Stimulated activated naive B cell treated with anti-CD40 and anti-IgM and Interleukin-4, amounts not matched to agents 10 μg/mL and 1 μg/mL and 100 μg/mL, for 72 hours (primary cell): ENCODE results near the gene IRF4.

ENCODE experiments used
- ATAC-seq, 2 donors: fragments of 150-1000 bp; cut with Tn5 transposase; replicated peaks; 2 replicates each; pipeline ENCODE4 v1.10.0; 2021; ENCODE audit warnings: moderate library complexity in 1 of 2
- DNase-seq: peaks from one replicate; pipeline ENCODE4 v3.0.0; 2021
- H3K27ac Mint-ChIP-seq: one replicate; pipeline ENCODE4 v1.8.0; 2022; ENCODE audit warnings: mild to moderate bottlenecking, mixed read lengths
- H3K27me3 Mint-ChIP-seq, 2 donors: one replicate each; pipeline ENCODE4 v1.8.0; 2022; ENCODE audit warnings: mixed read lengths in 2 of 2
- H3K36me3 Mint-ChIP-seq, 2 donors: one replicate each; pipeline ENCODE4 v1.8.0; 2022; ENCODE audit warnings: mixed read lengths in 2 of 2, mild to moderate bottlenecking in 1 of 2
- H3K4me1 Mint-ChIP-seq, 2 donors: one replicate each; pipeline ENCODE4 v1.8.0; 2022; ENCODE audit warnings: mixed read lengths in 2 of 2, mild to moderate bottlenecking in 1 of 2
- H3K4me3 Mint-ChIP-seq, 2 donors: one replicate each; pipeline ENCODE4 v1.8.0; 2022; ENCODE audit warnings: mild to moderate bottlenecking in 2 of 2, mixed read lengths in 2 of 2, moderate library complexity in 1 of 2
- H3K9me3 Mint-ChIP-seq, 2 donors: one replicate each; pipeline ENCODE4 v1.8.0; 2022; ENCODE audit warnings: mixed read lengths in 2 of 2, mild to moderate bottlenecking in 1 of 2

Gene IRF4

DNA sequence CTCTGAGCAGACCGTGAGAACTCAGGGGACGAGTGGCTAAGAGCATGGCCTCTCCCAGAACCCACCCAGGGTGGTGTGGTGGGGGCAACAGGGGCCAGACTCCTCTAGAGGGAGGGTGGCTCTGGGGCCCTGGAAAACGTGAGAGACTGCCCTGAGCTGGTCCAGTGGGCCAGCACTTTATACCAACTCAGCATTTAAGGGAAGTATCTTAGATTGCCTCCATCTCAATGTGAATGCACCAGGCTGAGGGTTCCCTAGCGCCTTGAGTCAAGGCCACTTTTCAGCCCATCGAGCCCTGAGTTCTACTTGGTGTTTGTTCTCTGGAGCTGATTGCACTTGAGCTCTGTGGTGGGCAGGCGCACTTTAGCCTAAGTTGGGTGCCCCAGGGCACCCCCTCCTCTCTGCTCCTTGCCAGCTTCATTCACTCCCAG is 42.0 kb upstream of the IRF4 start:
- Mint-ChIP-seq H3K9me3 (peaks cover 0 to 4% of the 10 kb centered on the region in 2 donors), H3K27me3 (no peaks in the 10 kb centered on the region), H3K4me1 (peaks cover 39 to 75% of the 10 kb centered on the region in 2 donors), H3K36me3 (peaks cover 43 to 65% of the 10 kb centered on the region in 2 donors), H3K27ac (peak overlapping the region; percentile 48), H3K4me3 (no peak overlapping the region)
- ATAC-seq (no peak), DNase-seq (no peak)

DNA sequence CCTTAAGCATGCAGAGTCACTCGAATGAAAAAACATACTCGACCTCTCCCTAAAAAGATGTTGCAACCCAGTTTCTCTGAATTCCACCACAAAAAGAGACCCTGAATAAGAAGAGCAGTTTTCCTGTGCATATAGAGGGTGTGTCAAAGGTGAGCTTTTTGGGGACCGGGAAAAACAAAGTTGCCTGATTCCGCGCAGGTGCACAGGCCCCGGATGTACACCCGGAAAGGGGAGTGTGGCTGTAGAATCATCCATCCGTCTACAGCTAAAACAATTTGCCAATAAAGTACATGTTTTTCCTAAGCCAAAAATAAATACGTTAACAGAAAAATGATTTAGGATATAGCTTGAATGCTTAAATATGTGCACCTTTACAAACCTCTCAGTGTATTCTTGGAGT is 41.2 kb upstream of the IRF4 start:
- Mint-ChIP-seq H3K4me1 (peaks cover 46 to 81% of the 10 kb centered on the region in 2 donors), H3K36me3 (peaks cover 43 to 64% of the 10 kb centered on the region in 2 donors)

DNA sequence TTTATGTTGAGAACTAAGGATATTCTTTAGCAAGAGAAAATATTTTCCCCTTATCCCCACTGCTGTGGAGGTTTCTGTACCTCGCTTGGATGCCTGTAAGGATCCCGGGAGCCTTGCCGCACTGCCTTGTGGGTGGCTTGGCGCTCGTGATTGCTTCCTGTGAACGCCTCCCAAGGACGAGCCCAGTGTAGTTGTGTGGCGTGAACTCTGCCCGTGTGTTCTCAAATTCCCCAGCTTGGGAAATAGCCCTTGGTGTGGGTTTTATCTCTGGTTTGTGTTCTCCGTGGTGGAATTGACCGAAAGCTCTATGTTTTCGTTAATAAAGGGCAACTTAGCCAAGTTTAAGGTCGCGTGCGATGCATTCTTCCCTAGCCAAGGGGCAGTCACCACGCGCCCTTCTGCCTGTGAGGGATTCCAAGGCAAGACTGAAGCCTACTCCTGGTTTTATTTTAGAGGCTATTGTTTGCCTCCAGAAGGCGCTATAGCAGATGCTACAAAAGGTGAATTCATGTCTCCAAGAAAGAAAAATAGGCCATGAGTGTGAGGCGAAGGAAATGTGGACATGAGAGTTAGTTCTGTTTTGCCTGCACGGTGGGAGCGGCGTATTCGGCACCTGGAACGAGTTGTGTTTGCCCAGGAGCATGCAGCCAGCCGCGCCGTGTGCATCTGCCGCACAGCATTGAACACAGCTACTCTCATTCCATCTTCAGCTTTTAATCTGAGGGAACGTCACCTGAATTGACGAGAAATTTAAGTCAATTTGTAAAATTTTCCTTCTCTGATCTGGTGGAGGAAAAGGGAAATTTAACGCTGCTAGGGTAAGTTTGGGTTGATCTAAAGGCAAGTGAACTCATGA is 40.3 kb upstream of the IRF4 start:
- Mint-ChIP-seq H3K9me3 (peaks cover 0 to 4% of the 10 kb centered on the region in 2 donors), H3K27me3 (no peaks in the 10 kb centered on the region), H3K4me3 (no peak overlapping the region), H3K4me1 (peaks cover 48 to 85% of the 10 kb centered on the region in 2 donors), H3K27ac (peak overlapping the region; percentile 27), H3K36me3 (peaks cover 38 to 59% of the 10 kb centered on the region in 2 donors)
- no peak for DNase-seq
- ATAC-seq: no peak

More for the DNA sequence above, 41.2 kb upstream of the IRF4 start:
- DNase-seq: no peak
- no peaks in the 10 kb centered on the region for H3K27me3 Mint-ChIP-seq
- H3K4me3 Mint-ChIP-seq: no peak overlapping the region
- ATAC-seq: no peak
- peaks cover 0 to 4% of the 10 kb centered on the region in 2 donors for H3K9me3 Mint-ChIP-seq
- H3K27ac Mint-ChIP-seq: no peak overlapping the region

DNA sequence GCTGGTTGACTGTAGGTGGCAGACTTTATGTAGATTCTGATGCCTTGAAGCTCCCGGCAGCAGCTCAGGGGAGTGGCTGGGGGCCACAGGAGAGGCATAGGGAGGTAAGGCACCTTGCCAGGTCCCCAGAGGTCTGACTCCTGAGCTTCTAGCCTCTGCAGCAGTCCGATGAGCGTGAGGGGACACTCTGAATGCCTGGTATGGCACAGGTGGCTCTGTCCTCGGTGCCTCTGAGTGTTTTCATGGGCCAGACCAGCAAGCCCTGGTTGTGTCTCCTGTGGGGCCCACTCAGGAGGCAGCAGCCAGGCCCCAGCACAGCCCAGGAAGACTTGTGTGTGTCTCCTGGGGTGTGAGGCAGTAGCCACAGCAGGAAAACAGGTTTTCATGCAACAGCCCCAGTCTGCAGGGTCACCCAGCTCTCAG is 39.7 kb upstream of the IRF4 start:
- peaks cover 34 to 54% of the 10 kb centered on the region in 2 donors for H3K36me3 Mint-ChIP-seq
- H3K9me3 Mint-ChIP-seq: peaks cover 0 to 4% of the 10 kb centered on the region in 2 donors
- no peaks in the 10 kb centered on the region for H3K27me3 Mint-ChIP-seq
- no peak overlapping the region for H3K4me3 Mint-ChIP-seq
- DNase-seq (no peak), ATAC-seq (no peak)
- H3K4me1 Mint-ChIP-seq: peaks cover 47 to 85% of the 10 kb centered on the region in 2 donors
- no peak overlapping the region for H3K27ac Mint-ChIP-seq

DNA sequence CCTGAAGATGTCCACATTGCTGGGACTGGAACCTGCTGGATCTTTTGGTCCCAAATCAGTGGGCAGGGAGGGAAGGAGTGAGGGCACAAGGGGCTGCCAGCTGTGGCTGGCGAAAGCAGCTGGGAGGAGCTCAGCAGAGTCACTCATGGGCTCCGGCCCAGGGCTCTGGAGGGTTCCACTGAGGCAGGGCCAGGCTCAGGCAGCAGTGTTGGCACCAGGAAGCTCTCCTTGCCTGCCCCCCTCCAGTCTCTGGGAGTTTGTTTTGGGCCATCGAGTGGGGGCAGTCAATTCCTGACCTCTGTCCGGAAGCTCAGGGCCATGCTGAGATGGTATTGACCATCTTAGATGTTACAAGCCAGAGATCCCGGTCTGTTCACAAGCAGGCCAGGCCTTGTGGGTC is 39.1 kb upstream of the IRF4 start:
- no peak overlapping the region for H3K4me3 Mint-ChIP-seq
- peaks cover 47 to 85% of the 10 kb centered on the region in 2 donors for H3K4me1 Mint-ChIP-seq
- no peaks in the 10 kb centered on the region for H3K27me3 Mint-ChIP-seq
- H3K36me3 Mint-ChIP-seq: peaks cover 30 to 54% of the 10 kb centered on the region in 2 donors
- ATAC-seq: no peak
- no peak for DNase-seq
- peaks cover 0 to 4% of the 10 kb centered on the region in 2 donors for H3K9me3 Mint-ChIP-seq
- H3K27ac Mint-ChIP-seq: peak overlapping the region; percentile 44

DNA sequence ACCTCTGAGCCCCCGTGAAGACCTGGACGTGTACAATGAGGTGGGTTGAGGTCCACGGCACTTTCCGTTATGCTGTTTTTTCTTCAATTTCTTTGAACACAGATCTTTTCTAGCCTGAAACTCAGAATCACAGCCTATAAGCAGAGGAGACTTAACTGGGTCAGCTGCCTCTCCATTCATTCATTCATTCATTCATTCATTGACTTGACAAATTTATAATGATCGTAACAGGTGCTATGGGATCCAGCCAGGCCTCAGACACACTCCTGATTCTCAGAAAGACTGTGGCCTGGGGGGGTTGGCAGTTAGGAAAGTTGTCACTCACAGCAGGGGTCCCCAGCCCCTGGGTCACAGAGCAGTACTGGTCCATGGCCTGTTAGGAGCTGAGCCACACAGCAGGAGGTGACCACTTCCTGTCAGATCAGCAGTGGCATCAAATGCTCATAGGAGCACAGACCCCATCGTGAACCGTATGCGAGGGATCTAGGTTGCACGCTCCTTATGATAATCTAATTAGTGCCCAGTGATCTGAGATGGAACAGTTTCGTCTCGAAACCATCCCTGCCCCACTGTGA is 38.6 kb upstream of the IRF4 start:
- H3K4me3 Mint-ChIP-seq: no peak overlapping the region
- H3K9me3 Mint-ChIP-seq: peaks cover 0 to 4% of the 10 kb centered on the region in 2 donors
- ATAC-seq: no peak
- H3K27me3 Mint-ChIP-seq: no peaks in the 10 kb centered on the region
- peaks cover 48 to 85% of the 10 kb centered on the region in 2 donors for H3K4me1 Mint-ChIP-seq
- no peak for DNase-seq
- H3K27ac Mint-ChIP-seq: peak overlapping the region; percentile 44
- peaks cover 28 to 49% of the 10 kb centered on the region in 2 donors for H3K36me3 Mint-ChIP-seq

DNA sequence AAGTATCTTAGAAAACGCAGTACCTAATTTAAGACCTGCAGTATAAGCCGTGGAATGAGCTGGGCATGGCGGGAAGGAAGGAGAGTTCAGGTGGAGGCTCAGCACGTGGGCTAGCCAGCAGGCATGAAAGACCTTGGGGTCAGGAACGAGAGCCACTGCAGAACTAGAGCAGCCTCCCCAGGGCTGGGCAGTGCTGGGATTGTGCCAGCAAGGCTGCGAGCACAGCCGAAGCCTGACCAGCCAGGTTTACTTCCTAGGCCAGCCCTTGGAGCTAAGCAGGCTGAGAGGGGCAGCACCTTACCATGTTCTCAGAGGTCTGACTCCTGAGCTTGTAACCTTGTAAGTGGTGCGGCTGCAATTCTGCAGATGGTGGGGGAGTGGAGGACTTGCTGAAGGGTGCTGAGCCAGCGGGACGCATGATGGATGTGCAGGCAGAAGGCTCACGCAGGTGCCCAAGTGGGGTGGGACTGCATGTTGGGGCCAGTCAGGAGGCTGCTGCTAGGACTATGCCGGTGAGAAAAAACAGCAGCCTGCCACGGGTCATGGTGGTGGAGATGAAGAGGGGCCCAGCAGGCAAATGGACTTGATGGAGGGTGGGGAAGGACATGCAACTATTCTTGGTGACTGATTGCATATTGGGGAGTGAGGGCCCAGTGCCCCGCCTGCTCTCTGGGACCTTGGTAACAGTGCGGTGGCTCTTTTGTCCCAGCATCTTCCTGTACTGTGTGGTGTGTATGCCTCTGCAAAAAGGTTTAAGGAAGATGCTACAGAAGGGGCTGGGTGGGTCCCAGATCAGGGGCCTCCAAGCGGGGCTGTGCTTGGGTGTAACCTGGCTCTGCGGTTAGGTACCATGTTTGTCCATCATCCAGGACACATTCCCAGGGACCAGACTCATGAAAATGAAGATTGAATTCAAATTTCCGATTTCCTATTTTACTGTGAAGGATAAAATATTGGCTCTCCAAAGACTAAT is 37.6 kb upstream of the IRF4 start:
- peaks cover 22 to 47% of the 10 kb centered on the region in 2 donors for H3K36me3 Mint-ChIP-seq
- ATAC-seq (no peak), DNase-seq (no peak)
- H3K4me1 Mint-ChIP-seq: peaks cover 54 to 85% of the 10 kb centered on the region in 2 donors
- H3K27me3 Mint-ChIP-seq: no peaks in the 10 kb centered on the region
- peak overlapping the region; percentile 34 for H3K27ac Mint-ChIP-seq
- H3K9me3 Mint-ChIP-seq: peaks cover under 1 to 6% of the 10 kb centered on the region in 2 donors
- no peak overlapping the region for H3K4me3 Mint-ChIP-seq

DNA sequence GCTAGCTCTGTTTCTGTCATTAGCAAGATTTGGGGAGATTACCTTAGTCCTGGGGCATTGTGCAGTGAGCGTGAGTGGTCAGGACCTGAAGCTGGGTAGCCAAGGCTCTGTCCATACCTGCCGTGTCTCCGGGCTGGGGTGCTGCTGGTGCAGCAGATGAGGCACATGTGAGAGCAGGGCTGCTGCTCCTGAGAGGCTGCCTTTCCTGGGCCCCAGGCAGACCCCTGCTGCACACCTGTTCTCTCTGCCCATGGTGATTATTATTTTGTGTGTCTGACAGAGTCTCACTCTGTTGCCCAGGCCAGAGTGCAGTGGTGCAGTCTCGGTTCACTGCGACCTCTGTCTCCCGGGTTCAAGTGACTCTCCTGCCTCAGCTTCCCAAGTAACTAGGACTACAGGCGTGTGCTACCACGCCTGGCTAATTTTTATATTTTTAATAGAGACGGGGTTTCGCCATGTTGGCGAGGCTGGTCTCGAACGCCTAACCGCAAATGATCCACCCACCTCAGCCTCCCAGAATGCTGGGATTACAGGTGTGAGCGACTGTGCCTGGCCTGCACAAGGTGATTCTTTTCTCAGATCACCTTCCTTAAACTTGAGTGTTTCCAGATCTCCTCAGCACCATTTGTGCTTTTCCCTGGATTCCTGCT is 36.8 kb upstream of the IRF4 start:
- Mint-ChIP-seq H3K36me3 (peaks cover 17 to 40% of the 10 kb centered on the region in 2 donors), H3K4me1 (peaks cover 55 to 85% of the 10 kb centered on the region in 2 donors), H3K27ac (peak overlapping the region; percentile 80), H3K27me3 (no peaks in the 10 kb centered on the region), H3K9me3 (peaks cover 1 to 7% of the 10 kb centered on the region in 2 donors), H3K4me3 (no peak overlapping the region)
- DNase-seq (no peak), ATAC-seq (no peak)

DNA sequence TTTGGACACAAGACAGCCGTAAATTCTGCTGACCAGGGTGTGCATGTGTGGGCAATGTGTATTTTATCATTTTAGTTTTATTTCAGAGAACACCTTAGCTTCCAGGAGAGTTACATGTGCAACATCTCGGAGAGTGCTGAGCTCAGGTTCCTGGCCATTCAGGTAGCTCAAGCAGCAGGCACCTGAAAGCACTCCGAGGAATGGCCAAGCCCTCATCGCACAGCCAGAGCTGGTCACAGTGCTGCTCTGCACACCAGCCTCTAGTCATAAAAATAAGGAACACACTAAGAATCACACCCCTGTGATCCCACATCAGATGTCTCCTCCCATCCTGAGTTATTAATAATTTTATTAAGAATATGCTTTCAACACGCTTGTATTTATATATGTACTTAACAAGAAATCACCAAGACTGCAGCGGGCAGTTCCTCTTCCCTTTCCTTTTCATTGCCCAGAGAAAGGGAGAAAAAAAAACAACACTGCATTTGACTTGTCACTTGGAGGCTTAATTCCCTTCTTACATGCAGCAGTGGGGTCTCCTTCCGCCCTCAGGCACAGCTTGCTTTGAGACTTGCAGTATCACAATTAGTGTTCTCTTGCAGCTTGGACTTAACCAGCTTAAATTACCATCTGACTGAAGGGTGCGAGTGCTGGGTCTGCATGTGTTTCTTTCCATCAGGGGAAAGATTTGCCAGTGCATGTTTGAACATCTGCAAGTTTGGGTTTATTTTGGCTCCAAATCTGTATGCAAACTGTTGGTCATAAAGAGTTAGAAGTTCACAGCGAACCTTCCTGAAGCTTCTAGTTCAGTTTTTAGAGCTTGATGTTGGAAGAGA is 36.0 kb upstream of the IRF4 start:
- peaks cover 1 to 3% of the 10 kb centered on the region in 2 donors for H3K9me3 Mint-ChIP-seq
- H3K27ac Mint-ChIP-seq: peak overlapping the region; percentile 100
- peaks cover 11 to 33% of the 10 kb centered on the region in 2 donors for H3K36me3 Mint-ChIP-seq
- H3K4me3 Mint-ChIP-seq: peak overlapping the region; percentile 10 to 44
- H3K27me3 Mint-ChIP-seq: no peaks in the 10 kb centered on the region
- peaks cover 59 to 85% of the 10 kb centered on the region in 2 donors for H3K4me1 Mint-ChIP-seq
- ATAC-seq (peak; percentile 20 to 21), DNase-seq (peak; percentile 43)

DNA sequence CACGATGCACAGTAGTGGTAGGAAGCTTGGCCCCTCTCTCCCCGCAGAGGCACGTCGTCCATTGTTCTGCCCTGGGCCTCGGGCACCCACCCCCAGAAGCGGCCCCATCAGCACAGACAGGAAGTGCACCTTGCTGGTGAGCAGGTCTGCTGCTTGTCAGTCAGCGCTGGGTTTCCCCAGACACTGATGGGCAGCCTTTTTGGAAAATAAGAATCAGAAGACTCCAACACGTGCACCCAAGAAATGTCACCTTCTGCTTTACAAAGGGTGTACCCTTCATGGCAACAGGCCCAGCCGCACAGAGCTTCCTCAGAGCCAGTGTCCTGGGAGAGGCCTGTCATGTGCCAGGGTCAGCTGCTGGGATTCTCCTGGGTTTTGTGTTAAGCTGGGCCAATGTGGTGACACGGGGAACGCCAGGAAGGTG is 34.7 kb upstream of the IRF4 start:
- Mint-ChIP-seq H3K36me3 (peaks cover 8 to 30% of the 10 kb centered on the region in 2 donors), H3K27ac (peak overlapping the region; percentile 100), H3K27me3 (no peaks in the 10 kb centered on the region), H3K4me3 (peak overlapping the region; percentile 71 to 80), H3K4me1 (peaks cover 70 to 89% of the 10 kb centered on the region in 2 donors), H3K9me3 (peaks cover 1 to 3% of the 10 kb centered on the region in 2 donors)
- peak; percentile 89 for DNase-seq
- ATAC-seq: peak; percentile 72 to 74

DNA sequence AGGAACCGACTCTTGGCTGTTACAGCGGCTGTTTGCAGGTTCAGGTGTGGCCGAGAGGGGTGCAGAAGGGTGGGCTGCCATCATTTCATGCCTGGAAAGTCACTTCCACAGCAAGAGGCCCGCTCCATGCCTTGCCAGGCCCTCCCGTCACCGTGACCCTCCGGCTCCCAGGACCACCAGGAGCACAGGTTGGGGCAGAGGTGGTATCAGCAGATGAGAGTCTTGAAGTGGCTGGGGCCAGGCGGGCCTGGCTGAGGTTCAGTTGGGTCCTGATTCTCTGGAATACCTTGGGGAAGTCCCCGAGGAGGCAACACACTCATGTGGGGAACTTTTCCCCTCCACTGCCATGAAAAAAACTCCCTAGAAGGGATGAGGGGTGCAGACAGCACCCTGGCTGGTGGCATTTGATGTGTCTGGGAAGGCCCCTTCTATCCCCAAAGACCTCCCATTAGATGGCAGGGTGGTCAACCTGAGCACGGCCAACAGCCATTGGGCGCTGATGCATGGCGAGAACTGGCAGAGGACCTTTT is 34.2 kb upstream of the IRF4 start:
- peak overlapping the region; percentile 71 to 80 for H3K4me3 Mint-ChIP-seq
- DNase-seq (peak; percentile 84), ATAC-seq (peak; percentile 67 to 70)
- H3K36me3 Mint-ChIP-seq: peaks cover 8 to 26% of the 10 kb centered on the region in 2 donors
- peaks cover 1 to 3% of the 10 kb centered on the region in 2 donors for H3K9me3 Mint-ChIP-seq
- no peaks in the 10 kb centered on the region for H3K27me3 Mint-ChIP-seq
- H3K4me1 Mint-ChIP-seq: peaks cover 68 to 91% of the 10 kb centered on the region in 2 donors
- H3K27ac Mint-ChIP-seq: peak overlapping the region; percentile 100

DNA sequence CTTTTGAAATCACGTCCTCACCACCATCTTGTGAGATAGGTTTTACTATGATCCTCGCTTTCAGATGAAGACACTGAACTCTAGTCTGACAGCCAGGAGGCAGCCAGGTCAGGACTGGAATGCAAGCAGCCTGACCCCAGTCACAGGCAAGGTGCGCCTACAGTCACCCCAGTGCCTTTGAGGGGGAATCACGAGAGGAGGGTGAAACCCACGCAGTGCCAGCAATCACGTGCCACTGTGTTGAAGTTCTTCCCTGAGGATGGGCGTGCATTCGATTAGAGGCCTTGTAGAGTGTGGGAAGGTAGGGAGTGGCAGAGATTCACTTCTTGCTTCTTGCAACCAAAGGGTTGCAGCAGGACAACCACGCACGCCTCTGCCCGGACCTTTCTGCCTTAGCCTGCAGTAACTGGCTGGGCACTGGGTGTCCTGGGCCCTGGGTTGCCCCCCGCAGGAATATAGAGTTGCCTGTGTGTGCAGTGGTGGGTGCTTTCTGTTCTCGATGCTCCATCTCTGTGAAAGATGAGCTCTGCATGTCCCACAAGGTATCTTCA is 33.7 kb upstream of the IRF4 start:
- peak overlapping the region; percentile 70 to 71 for H3K4me3 Mint-ChIP-seq

More for the DNA sequence above, 33.7 kb upstream of the IRF4 start:
- ATAC-seq (peak; percentile 1 to 2), DNase-seq (no peak)
- Mint-ChIP-seq H3K27me3 (no peaks in the 10 kb centered on the region), H3K9me3 (peaks cover 3 to 5% of the 10 kb centered on the region in 2 donors), H3K36me3 (peaks cover 12 to 25% of the 10 kb centered on the region in 2 donors), H3K27ac (peak overlapping the region; percentile 100), H3K4me1 (peaks cover 66 to 97% of the 10 kb centered on the region in 2 donors)
